ENCODE measurements around the gene B4GALT2. TPM values are rescaled to one million over a fixed set of nuclear protein-coding genes. Genes with fewer than 3 reads are reported as not detected.

Gene B4GALT2
- total RNA-seq, 1 experiment from 2014 or later, result 111 TPM

DNA sequence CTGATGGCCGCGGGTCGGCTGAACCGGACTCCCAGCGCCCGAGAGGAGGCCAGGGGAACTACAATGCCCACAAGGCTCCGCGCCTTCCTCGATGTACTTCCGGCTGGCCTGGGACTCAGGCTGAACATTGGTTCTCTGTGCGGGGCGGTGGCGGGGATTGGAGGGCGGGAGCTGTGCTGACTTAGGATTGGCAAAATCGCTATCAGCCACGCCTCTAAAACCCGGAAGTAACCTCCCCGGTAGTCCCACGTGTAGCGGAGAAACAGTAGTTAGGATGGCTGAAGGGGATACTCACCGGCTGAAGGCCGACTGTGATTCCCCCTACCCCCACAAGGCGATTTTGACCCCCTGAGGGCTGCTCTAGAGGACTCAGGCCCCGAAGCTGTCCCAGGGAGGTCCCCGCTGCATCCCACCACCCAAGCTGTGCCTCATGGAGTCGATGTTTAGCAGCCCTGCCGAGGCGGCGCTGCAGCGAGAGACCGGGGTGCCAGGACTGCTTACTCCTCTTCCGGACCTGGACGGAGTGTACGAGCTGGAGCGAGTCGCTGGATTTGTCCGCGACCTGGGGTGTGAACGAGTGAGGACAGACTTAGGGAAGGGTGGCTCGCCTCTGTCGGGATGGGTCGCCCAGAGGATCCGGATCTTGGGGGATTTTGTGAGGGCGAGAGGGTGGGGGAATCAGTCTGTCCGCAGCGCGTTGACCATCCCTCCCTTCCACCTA lies 9.1 kb upstream of the B4GALT2 start, which contains the start of gene DPH2:
Gene DPH2, plus strand, starts transcription at position 265 of the 721 bp plus-strand sequence. Its CDS starts 166 bp downstream, at position 431.
- peak; percentile 98 for DNase-seq (ENCODE audit: low read depth)

GRCh38 chr1:43970502-43970901 lies 8.5 kb upstream of the B4GALT2 start:
- no peak for DNase-seq (ENCODE audit: low read depth)

- DNase-seq (ENCODE audit: low read depth), result no peak
These were observed 8.1 kb upstream of the B4GALT2 start for GRCh38 chr1:43970911-43971310.

- no peak for DNase-seq (ENCODE audit: low read depth)
These were observed 7.6 kb upstream of the B4GALT2 start for GRCh38 chr1:43971336-43971980.

- peak; percentile 34 for DNase-seq (ENCODE audit: low read depth)
These were observed 5.0 kb upstream of the B4GALT2 start for GRCh38 chr1:43973981-43974442.

DNA sequence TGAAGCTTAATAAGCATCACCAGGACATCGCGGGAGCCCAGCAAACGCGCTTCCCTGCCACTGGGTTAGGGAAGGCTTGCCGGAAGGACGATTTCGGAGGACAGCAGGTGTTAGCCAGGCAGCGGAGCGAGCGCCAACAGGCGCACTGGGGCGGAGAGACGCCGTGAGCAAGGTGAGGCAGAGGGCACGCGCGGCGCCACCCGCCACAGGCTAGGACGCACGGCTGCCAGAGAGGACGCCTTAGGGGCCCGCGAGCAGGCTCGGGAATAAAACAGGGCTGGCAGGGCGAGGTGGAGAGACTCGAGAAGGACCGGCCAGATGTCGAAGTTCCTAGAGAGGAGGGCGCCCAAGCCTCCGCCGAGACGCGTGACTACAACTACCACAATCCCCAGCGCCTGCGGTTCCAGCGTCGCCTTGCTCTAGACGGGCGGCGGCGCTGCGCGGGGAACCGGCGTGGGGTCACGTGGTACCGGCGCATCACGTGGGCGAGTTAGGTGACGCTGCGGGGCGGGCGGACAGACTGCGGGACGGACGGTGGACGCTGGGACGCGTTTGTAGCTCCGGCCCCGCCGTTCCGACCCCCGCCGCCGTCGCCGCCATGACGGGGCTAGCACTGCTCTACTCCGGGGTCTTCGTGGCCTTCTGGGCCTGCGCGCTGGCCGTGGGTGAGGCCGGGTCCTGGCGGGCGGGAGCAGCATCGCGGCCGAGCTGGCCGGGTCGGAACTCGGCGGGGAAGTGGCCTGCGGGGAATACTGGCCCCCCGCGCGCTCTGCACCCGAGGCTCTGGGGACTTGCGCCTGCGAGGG lies 4.4 kb upstream of the B4GALT2 start, which contains the start of gene ATP6V0B:
Gene ATP6V0B, plus strand, starts transcription at position 518 of the 806 bp plus-strand sequence. Its CDS starts 81 bp downstream, at position 599.
- DNase-seq (ENCODE audit: low read depth), result peak; percentile 94

GRCh38 chr1:43975249-43975961 lies 3.6 kb upstream of the B4GALT2 start:
- peak; percentile 40 for DNase-seq (ENCODE audit: low read depth)

DNA sequence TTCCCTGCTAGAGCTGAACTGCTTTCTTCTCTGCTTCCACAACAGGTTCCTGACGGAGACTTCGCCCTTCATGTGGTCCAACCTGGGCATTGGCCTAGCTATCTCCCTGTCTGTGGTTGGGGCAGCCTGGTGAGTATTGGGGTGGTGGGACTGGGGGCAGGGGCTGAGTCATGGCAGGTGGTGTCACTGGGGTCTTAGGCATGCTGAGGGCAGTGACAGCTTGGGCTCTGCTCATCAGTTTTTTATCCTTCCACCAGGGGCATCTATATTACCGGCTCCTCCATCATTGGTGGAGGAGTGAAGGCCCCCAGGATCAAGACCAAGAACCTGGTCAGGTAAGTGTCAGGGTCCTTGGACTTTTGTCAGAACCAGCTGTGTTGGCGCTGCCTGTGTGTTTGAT lies 3.0 kb upstream of the B4GALT2 start:
- no peak for DNase-seq (ENCODE audit: low read depth)

GRCh38 chr1:43976890-43977289 lies 2.1 kb upstream of the B4GALT2 start:
- DNase-seq (ENCODE audit: low read depth), result no peak

GRCh38 chr1:43977376-43978263 lies 1.4 kb upstream of the B4GALT2 start:
- no peak for DNase-seq (ENCODE audit: low read depth)

DNA sequence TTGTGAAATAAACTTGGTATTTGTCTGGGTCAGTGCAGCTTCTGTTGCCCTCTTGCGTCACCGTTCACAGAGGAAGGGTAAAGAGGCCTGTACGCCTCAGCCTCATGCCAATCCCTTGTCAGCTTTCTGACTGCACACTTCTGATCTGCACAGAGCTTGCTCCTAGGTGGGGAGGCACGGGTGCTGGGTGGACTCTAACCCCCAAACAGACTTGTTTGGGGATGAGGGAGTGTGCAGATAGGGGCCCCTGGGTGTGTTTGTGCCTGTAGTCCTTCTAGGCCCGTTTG lies 803 bp upstream of the B4GALT2 start:
- no peak for DNase-seq (ENCODE audit: low read depth)

DNA sequence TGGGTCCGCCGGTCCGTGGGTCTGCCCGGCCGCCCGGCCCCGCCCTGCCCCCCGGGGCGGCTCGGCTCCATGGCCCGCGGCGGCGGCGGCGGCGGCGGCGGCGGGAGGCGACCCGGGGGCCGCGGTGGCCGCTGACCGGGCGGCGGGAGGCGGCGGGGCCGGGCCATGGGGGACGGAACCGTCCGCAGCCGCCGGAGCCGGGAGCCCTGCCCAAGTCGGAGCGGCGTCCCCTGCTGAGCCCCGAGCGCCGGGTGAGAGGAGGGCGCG lies 184 bp downstream of the B4GALT2 start:
- no peak for DNase-seq (ENCODE audit: low read depth)

- DNase-seq (ENCODE audit: low read depth), result peak; percentile 58
These were observed 681 bp downstream of the B4GALT2 start for GRCh38 chr1:43979528-43980254.

DNA sequence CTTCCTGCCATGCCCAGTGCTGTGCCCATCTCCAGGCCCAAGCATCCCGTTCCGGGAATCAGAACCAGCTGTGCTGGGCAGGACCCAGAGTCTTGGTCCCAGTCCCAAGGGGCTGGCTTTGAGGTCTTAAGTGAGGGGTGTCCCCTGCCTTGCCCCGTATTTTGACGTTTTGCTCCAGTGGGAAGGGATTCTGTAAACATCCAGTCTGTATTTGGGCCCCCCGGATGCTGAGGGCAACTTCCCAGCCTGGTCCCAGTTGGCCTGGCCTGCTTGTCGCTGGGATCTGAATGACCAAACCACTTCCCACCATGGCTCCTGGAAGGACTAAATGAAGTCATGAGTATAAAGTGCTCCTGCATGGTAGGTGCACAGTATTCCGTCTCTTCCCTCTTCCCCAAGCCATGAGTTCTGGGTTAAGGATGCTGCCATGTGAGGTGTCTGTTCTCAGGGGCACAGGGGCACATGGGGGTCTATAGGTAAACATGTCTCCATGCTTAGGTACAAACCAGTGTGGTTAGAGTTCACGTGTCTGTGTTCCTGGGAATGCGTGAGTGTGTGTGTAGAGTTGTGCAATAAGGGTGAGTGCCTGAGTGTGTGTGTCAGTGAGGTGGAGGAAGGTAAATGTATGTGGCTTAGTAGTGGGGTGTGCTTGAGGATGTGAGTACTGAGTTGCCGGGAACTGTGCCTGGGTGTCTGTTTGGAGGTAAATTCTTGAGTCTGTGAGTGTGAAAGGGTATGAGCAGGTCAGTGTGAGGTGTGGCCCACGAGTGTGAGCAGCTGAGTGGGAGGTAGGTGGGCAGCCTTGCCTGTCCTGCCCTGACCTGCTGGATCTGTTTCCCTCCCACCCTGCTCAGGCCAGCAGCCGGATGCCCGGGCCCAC lies 1.5 kb downstream of the B4GALT2 start:
- DNase-seq (ENCODE audit: low read depth), result no peak

GRCh38 chr1:43981135-43981491 lies 2.1 kb downstream of the B4GALT2 start:
- no peak for DNase-seq (ENCODE audit: low read depth)

- DNase-seq (ENCODE audit: low read depth), result no peak
These were observed 2.6 kb downstream of the B4GALT2 start for GRCh38 chr1:43981636-43982035.

GRCh38 chr1:43982241-43982640 lies 3.2 kb downstream of the B4GALT2 start:
- no peak for DNase-seq (ENCODE audit: low read depth)

GRCh38 chr1:43982808-43983207 lies 3.8 kb downstream of the B4GALT2 start:
- no peak for DNase-seq (ENCODE audit: low read depth)

- no peak for DNase-seq (ENCODE audit: low read depth)
These were observed 4.4 kb downstream of the B4GALT2 start for GRCh38 chr1:43983253-43983899.

Measured in M059J (cell line).